Right kidney (tissue), 9 donors: ENCODE measurements around the gene FAM118B.
A peak's percentile ranks its signal among the peaks of the same experiment; 100 is the strongest.

Experiments
- DNase-seq: peaks from one replicate; pipeline ENCODE4 v3.0.0-alpha.2; 2016
- long read RNA-seq, 8 donors: transcript quantifications; one replicate each; lab custom pipeline, GENCODE V29; 2026

Gene FAM118B
- long read RNA-seq, donor 1, transcript FAM118B-209 (9 exons, 2,402 nt), result major isoform, 5 of 54 reads
- long read RNA-seq, donor 1, partial matches to known transcripts, result 19 of 54 reads
- long read RNA-seq, donor 1, other reads (novel, unspliced or antisense), result 28 of 54 reads
- long read RNA-seq, donor 2, partial matches to known transcripts, result 0 of 8 reads
- long read RNA-seq, donor 2, other reads (novel, unspliced or antisense), result 0 of 8 reads
- long read RNA-seq, donor 3, partial matches to known transcripts, result 0 of 1 reads
- long read RNA-seq, donor 3, other reads (novel, unspliced or antisense), result 0 of 1 reads
- long read RNA-seq, donor 4, partial matches to known transcripts, result 43 of 57 reads
- long read RNA-seq, donor 4, other reads (novel, unspliced or antisense), result 11 of 57 reads
- long read RNA-seq, donor 5, partial matches to known transcripts, result 9 of 23 reads
- long read RNA-seq, donor 5, other reads (novel, unspliced or antisense), result 11 of 23 reads
- long read RNA-seq, donor 6, partial matches to known transcripts, result 0 of 3 reads
- long read RNA-seq, donor 6, other reads (novel, unspliced or antisense), result 0 of 3 reads
- long read RNA-seq, donor 7, transcript FAM118B-209 (9 exons, 2,402 nt), result major isoform, 5 of 7 reads
- long read RNA-seq, donor 7, partial matches to known transcripts, result 0 of 7 reads
- long read RNA-seq, donor 7, other reads (novel, unspliced or antisense), result 0 of 7 reads
- long read RNA-seq, donor 8, partial matches to known transcripts, result 21 of 33 reads
- long read RNA-seq, donor 8, other reads (novel, unspliced or antisense), result 10 of 33 reads

DNA sequence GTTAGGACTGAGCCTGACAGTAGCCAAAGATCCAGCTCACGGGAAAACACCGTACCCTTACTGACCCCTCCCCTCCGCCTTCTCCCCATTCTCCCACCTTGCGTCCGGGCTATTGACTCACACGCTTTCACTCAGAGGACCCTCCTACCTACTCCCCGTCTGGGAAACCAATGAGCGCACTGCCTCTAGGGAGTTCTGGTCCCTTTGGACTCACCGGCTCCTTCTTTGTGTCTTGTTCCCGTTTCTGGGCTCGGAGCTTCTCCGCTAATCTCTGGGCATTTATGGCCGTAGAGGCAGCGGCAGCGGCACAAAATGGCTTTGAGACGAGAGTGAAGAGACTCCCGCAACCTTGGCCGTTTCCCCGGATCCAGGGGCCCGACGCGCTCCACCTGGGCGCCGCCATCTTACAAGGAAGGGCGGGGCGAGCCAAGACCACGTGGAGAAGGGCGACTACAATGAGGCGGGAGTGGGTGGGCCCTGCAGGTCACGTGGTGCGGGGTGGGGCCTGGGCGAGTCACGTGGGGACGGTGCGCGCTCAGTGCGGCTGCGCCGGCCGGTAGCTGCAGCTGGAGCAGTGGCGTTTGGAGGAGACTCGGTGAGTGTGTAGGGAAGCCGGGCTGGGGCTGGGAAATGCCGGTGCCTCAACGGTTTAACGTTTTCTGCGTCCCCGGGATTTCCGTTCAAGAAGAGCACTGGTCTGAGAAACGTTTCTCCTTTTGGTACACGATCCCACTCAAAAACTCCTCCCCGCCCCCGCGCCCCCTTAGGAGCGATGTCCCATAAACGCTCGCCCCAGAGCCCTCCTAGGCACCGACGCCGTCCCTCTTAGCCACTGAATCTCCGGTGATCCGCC lies at the start of gene FAM118B, which contains the start of gene RPUSD4:
FAM118B (plus strand) TSS at position 547 of the 853 bp plus-strand sequence. CDS start 23,220 bp downstream, outside the sequence.
RPUSD4 (minus strand) TSS at position 415 of the 853 bp plus-strand sequence; CDS start at position 403, 12 bp downstream.
- DNase-seq, result peak; percentile 90

DNA sequence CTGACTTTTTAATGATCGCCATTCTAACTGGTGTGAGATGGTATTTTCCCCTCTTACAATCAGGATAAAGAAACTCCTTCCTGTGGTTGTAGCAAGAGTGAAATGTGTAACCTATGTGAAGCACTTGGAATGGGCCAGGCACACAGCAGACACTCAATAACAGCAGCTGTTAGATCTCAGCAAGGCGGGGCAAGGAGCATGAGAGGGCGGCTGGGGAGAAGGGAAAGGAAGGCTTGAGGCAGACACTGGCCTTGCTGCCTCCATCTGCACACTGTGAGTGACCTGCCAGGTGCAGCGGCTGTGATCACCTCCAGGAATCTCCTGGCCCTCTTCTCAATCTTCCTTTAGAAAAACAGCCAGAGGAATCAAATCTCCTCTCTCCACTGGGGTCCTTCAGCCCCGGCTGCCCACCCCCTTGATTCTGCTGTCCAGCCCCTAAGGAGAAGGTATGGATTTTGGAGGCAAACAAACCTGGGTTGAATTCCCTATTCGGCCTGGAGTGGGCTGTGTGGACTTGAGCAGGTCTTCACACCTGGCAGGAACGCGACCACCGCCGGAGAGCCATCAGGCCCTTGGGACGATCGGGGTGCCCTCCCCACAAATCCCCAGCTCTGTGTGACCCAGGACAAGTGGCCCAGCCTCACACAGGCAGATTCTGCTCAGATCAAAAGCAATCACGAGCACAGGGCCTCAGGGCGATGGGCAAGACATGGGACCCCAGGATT lies 49.1 kb upstream of the FAM118B start:
- no peak for DNase-seq

DNA sequence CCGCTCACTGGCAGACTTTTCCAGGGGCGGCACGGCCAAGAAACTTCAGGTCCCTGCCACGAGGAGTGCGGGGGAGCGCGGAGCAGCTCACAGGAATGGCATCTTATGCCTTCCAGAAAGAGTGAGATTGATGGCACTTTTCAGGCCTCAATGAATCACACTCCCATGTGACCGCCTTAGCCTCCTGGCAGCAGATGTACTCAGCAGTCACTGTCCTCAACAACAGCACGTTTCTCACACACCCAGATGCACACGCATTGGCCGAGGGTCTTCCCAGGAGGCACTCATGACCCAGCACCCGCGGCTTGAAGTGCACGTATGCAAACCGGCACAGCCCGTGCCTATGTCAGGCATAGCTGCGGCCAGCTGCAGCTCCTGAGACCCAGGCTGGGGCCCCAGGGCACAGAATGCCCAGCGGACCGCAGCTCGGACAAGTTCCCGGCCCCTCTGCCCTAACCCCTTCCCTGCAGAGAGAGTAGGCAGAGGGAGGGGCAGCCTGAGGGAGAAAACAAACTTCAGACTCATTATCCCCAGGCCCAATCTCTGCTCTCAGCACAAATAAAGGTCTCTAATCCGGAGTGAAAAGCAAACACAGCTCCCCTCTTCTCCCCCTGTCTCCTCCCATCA lies 48.4 kb upstream of the FAM118B start:
- DNase-seq, result peak; percentile 76

DNA sequence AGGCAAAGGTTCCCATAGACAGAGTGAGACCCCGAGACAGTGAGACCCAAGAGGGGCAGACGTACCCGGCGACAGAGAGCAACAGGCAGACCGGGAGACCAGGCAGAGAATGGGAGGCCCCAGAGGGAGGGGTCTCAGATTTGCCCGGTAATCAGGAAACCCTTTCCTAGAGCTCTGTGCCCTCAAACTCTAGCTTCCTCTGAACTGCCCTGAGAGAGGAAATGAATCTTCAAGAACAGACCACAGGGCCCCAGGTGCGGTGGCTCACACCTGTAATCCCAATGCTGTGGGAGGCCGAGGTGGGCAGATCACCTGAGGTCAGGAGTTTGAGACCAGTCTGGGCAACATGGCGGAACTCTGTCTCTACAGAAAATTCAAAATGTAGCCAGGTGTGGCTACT lies 47.8 kb upstream of the FAM118B start:
- no peak for DNase-seq

DNA sequence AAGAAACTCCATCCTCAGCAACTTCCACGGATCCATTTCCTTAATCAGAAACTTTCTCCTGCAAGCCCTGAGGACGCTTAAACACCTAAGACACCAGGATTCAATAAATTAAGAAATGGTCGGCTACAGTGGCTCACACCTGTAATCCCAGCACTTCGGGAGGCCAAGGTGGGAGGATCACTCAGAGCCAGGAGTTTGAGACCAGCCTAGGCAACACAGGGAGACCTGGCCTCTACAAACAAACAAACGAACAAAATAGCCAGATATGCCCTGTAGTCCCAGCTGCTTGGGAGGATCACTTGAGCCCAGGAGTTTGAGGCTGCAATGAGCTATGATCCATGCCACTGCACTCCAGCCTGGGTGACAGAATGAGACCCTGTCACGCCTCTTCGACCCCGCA lies 46.8 kb upstream of the FAM118B start:
- no peak for DNase-seq

DNA sequence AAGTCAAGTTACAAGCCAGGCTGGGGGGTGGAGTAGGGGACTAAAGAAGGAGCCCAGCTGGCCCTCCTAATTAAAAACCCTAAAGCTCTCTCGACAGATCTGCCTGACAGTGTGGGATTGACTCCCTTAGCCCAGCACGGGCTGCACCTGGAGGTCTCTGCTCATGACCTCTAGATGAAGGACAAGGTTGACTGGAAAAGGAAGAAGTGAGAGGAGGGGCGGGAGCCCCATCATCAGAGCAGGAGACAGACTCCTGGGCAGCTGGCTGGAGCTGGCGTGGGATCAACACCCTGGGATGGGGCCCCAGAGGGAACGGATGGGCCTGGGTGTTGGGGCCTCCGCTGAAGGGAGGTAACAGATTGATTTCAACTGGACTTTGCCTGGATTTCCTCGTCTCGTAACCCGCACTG lies 46.3 kb upstream of the FAM118B start:
- DNase-seq, result peak; percentile 62

DNA sequence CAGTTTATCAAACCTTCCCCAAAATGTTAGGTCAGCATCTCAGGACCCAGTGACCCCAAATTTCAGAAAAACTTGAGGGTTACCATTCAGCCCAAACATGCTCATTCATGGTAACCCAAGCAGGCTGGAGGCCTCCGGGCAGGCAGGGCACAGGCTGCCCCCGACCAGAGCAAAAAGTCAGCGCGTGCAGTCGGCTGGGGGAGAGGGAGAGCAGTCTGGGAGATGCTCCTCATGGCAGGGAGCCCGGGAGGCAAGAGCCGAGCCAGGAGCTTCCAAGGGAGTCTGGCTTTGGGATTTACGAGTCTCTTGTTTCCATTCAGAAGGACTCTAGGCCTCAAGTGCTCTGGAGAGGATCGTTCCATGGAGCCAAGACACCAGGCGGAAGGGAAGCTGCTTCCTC lies 45.8 kb upstream of the FAM118B start:
- no peak for DNase-seq

DNA sequence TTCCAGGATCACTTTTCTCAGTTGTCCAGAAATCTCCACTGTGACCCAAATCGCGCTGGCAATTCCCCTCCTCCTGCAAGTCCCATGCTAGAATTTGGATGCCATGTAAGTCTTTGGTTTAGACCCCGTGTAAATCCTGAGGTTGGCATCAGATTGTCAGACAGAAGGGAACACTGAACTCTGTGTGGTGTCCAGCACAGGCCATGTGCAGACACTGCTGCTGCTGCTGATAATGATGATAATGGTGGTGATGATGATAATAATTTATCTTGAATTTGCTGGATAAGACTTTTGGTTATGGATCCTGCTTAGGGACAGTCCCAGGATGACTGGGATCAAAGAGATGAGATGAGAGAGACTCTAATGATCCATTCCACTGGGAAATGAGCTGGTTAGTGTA lies 45.2 kb upstream of the FAM118B start:
- DNase-seq, result no peak

DNA sequence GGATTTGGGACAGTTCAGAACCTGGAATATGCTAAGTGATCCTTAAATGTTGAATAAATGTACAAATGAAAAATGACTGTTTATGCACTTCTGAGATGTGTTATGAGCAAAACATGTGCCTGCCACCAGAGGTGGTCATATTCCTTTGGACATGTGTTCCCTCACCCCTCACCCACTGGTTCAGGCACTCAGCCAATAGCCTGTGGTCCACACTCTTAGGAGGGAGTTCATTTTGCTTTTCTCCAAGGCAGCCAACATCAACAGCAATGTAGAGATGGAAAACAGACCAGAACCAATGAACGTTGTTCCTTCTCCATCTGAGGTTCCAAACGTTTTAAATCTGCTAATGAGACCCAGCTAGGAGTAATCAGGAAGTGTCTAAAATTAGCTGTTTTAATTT lies 44.1 kb upstream of the FAM118B start:
- no peak for DNase-seq

DNA sequence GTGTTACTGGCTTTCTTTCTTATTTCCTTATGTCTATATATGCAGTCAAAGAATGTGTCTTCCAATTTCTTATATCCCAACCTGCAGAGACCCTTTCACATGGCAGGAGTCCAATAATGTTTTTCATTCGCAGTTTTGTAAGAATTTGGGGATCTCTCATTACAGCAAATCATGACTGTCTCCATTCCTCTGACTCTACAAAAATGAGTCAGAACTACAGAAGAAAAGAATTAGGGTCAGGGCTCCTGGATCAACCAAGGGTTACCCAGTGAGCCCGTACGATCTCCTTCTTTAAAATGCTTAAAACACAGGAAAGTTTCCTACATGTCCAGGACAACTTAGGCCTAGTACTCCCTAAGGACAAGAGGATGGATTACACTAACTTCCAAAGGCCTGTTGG lies 42.3 kb upstream of the FAM118B start:
- no peak for DNase-seq

DNA sequence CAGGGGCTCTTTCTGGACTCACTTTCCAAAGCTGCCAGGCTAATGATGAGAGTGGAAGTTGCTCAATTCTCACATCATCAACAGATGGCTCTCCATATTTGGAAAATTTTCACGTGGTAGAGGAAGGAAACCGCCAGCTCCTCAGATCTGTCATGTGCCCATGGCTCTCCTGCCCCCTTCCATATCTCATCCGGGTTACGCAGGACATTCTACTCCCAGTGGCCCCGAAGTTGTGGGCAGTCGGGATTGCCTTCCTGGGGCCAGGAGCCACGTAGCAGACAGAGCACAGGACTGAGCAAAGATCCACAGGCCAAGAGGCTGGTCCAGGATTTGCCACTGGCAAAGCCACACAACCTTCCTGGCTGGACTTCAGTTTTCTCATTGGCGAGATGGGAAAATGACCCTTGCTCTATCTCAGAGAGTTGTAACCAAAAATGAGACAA lies 39.0 kb upstream of the FAM118B start:
- DNase-seq, result no peak

DNA sequence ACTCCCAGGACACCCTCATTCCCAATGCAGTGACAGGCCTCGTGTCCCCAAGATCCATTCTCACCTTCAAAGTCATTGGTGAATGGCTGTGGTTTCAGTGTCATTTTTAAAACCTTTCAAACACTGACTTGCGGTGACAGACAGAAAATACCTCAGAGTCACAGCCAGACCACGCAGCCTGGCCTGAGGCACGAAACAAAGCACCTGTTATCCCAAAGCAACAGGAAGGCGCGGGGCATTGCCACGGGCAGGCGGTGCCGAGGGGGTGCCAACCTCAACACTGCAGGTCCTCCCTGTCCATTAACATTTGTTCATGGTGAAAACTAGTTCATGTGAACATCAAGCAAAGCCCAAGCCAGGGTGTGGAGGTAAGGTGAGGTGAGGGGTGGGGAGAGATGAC lies 38.3 kb upstream of the FAM118B start:
- no peak for DNase-seq

DNA sequence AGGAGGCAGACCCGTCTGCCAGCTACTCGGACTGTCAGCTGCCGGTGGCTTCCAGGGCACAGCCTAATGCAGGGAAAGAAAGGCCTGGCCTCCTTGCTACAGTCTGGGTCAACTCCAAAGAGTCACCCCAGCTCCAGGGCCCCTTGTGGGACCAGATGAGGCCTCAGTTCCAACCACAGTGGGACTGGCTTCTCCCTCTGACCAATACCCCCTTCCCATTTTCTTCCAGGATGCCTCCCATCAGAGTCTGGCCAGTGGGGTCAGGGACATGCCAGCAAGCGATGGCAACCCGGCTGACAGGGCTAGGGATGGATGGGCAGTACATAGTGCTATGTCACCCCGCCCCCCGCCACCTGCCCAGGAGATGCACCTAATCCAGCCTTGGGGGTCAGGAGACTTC lies 36.8 kb upstream of the FAM118B start:
- no peak for DNase-seq

DNA sequence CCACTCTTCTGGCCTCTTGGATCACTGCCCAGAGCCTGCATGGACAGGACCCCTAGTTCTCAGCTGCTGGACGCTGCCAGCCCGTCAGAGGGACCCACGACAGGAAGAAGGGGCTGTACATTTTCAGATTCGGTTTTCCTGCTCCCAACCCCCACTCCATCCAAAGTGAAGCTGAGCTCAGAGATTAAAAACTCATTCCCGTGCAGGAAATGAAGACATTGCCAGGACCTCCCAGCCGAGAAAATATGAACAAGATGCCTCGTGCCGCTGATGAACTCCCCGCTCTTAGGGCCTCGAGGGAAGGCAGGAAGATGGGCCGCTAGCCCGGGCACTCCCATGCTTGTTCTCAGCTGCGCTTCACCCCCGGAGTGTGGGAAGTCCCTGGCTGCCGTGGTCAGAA lies 36.2 kb upstream of the FAM118B start:
- no peak for DNase-seq

DNA sequence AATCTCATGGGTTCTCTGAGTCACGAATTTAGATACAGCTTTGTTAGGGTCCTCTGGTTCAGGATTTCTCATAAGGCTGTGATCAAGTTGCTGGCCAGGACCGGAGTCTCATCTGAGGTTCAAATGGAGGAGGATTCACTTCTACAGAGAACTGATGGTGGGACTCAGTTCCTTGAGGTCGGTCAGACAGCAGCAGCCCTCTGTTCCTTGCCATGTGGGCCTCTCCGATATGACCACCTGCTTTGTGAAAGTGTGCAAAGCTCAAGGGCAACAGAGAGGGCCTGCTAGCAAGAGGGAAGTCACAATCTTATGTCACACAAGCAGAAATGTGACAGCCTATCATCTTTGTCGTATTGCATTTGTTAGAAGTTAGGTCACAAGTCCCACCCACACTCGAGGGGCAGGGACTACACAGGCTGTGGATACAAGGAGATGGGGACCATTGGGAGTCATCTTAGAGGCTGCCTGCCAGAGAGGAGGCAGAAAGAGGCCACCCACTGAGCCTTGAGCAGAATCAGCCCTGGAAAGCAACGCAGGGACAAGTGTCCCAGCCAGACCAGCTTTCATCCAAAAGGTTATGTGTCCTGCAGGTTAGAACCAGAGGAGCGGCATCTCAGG lies 34.6 kb upstream of the FAM118B start:
- DNase-seq, result no peak

DNA sequence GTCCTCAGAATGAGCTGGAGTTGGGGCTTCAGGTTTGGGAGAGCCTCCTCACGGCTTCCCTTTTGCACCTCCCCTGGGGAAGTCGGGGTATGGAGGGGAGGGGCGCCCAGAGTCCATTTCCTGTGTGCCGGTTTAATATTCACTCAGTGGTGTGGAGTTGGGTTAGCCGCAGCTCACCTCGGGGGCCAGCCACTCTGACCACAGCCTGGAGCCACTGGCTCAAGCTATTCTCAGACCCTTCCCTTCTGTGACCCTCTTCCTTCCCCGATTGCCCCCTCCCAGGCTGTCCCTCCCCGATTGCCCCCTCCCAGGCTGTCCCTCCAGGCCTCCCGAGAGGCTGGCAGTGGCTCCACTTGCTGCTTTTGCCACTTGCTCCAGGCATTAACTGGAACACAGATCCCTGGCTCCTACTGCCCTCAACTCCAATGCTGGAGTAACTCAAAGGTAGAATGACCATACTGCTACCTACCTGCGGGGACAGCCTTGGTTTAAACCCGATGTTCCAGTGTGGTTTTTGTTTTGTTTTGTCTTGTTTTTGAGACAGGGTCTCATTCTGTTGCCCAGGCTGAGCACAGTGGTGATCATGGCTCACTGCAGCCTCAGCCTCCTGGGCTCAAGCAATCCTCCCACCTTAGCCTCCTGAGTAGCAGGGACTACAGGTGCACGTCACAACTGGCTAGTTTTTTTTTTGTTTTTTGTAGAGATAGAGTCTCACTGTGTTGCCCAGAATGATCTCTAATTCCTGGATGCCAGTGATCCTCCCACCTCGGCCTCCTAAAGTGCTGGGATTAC lies 29.4 kb upstream of the FAM118B start:
- no peak for DNase-seq

DNA sequence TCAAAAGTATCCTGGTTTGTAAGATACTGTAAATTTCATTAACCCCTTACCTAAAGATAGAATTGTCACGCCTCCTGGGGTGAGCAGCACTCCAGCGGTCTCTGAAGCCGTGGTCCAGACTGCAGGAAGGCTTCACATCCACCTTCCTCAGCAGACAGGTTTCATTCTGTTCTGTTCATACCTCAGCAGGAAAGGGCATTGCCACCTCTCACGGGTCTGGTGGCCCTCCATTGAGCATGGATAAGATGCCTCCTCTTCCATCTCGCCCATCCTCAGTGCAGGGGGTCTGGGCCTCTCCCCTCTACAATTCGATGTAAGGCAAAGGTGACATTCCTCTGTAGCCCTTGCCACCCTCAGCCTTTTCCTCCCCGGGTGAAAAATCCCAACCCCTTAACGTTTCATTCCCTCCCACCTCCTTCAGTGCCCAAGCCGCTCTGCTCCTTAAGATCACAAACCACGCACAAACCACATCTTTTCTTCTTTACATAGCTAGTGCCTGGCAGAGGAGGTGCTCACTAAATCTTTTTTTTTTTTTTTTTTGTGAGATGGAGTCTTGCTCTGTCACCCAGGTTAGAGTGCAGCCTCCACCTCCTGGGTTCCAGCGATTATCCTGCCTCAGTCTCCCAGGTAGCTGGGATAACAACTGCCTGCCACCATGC lies 28.7 kb upstream of the FAM118B start:
- DNase-seq, result no peak

DNA sequence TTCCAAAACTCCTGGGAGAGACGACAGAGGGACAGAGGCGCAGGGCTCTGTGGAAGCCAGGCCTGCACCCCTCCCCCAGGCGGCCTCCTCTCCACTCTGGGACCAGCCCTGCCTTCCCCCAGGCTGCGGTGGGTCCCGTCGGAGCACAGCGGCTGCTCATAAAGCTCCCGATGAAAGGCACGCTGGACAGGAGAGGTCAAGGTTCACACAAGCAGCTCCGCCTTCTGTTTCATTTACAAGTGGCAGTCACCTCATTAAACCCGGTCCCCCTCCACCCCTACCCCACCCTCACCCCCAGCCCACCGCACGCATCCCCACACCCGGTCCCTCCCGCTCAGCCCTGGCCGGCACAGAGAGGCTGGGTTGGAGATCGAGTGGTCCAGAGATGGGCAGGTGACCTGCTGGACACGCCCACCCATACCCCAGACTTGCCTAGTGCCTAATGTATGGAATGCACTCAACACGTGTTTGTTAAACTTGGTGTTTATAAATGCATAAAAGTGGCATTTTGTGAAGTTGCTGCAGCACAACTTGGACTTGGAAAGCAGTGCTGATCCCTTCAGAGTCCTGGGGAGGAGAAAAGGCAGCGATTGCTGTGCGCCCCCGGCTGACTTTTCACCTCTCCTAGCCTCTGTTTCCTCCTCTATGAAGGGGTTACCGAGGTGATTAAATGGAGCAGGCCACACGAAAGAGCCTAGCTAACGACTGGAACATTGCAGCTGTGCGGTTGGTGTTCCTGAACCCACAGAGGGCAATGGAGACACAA lies 26.1 kb upstream of the FAM118B start:
- peak; percentile 56 for DNase-seq
